HG03432 (cell line): ENCODE measurements around the gene PTPRN2.
"Not testable (repeated sequence)": the region's sequence is repeated elsewhere in the genome, so short reads cannot be mapped to it uniquely, and the experiment has no call there.

Source experiments
- ATAC-seq: cut with Tn5 transposase; IDR thresholded peaks from one replicate; pipeline ENCODE4 v1.9.1; 2021; ENCODE audit warnings: mild to moderate bottlenecking, moderate library complexity; ENCODE audit not compliant: unreplicated experiment

Gene PTPRN2

GRCh38 chr7:157676456-157677255 is 911.0 kb downstream of the PTPRN2 start:
- no peak for ATAC-seq

DNA sequence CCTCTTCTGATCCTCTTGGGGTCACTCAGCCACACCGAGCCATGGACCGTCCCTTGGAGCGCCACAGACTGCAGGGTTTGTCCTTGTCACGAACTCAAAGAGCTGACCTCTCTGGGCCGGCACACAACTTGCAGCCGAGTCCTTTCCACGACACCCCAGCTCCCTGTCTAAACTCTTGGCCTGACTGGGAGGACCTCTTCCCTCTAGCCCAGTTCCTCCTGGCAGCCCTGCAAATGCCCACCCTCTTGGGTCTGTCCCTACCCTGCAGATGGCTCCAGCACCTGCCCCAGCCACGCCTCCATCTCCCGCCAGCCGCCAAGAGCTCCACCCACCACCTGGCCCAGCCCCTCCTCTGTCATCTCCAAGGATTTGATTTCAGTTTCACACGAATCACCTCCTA is 911.6 kb downstream of the PTPRN2 start:
- no peak for ATAC-seq

- no peak for ATAC-seq
Measured at GRCh38 chr7:157675427-157675927, 912.1 kb downstream of the PTPRN2 start.

DNA sequence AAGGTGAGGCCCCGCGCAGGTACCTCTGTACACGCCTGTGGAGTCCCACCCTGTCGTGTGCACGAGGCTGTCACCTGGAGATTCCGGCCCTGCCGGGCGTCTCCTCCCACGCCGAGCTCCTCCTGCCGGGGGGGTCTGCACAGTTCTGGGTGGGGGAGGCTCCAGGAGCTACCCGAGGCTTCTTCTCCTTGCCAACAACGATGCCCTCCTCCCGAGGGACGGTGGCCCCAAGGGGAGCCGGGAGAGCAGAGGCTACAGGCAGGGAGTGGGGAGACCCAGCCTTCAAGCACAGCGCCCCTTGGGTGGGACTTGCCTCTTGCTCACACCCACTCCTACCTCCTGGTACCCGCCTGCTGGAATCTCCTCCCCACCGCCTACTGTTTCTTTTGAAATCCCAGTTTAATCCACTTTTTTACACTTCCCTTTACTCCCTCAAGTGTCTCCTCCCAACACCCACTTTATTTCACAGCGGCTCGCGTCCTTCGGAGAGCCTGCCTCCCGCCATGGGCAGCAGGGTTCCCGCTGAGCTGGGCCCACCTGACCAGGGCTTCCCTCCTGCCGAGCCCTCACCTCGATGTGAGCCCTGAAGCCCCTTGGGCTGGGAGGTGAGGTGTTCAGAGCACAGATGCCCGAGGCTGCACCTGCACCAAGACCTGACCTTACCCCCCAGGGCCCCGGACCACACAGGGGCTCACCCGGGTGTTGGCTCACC is 912.8 kb downstream of the PTPRN2 start:
- no peak for ATAC-seq

DNA sequence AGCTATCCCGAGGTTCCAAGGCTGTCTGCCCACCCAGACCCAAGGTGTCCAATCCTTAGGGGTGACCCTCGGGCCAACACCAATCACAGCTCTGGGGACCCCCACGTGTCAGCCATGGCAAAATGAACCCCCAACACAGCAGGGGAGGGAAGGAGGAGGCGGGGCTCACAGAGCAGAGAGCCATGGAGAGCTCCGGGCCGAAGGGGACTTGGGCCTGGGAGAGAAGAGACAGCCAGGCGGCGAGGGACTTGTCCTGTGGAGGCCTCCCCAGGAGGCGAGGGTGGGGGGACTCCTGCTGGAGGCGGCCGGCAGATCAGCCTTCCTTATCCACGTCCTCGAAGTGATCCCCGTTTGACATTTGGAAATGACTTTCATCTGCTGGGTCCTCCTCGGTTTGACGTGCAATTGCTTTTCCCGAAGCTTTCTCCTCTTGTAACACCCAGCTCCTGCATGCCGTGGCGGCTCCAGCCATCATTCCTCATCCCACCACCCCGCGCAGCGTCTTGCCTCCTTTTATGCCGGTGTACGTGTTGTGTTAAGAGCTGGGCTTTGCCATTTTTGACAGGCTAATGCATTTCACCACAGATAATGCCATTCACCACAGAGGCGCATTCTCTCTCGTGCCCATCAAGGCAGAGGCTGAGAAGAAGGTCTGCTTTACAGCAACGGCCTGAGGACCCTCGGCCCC is 913.5 kb downstream of the PTPRN2 start:
- ATAC-seq = no peak

- no peak for ATAC-seq
Measured at GRCh38 chr7:157673573-157673972, 914.0 kb downstream of the PTPRN2 start.

- ATAC-seq = no peak
Measured at GRCh38 chr7:157671358-157672255, 916.0 kb downstream of the PTPRN2 start.

DNA sequence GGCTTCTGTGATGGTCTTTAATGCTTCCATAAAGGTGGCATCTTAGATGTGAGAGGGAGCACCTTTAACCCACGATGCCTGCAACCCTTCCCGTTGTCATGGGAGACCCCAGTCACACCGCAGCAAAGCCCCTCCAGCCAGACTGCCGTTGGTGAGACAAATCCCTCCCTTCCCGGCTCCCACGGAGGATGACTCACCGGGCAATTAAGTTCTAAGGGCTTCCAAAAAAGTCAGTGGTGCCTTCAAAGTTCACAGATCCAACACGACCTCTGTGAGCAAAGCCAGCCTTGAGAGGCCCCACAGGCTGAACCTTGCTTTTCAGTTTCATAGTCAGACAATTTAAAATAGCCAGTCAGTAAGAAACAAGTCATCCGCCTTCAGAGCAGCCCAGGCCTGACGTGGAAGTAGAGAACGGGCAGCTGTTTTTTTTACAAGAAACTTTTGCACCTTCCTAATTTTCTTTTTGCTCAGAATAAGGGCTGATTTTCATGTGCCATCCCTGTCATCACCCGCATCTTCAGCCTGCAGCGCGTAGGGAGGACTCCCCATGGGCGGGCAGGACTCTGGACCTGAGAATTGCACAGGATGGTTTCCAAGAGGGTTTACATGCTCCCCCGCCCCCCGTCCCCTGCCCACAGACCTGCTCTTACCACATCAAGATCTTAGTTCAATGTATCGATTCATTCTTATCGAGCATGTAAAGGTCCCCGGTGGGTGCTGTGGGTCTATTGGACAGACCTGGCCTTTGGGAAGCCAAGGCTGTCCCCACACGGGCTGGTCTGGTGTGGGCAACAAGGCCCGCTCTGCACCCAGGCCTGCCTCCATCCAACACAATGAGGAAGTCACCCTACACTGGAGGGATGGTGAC is 916.9 kb downstream of the PTPRN2 start:
- no peak for ATAC-seq

GRCh38 chr7:157669768-157670351 is 917.8 kb downstream of the PTPRN2 start:
- no peak for ATAC-seq

DNA sequence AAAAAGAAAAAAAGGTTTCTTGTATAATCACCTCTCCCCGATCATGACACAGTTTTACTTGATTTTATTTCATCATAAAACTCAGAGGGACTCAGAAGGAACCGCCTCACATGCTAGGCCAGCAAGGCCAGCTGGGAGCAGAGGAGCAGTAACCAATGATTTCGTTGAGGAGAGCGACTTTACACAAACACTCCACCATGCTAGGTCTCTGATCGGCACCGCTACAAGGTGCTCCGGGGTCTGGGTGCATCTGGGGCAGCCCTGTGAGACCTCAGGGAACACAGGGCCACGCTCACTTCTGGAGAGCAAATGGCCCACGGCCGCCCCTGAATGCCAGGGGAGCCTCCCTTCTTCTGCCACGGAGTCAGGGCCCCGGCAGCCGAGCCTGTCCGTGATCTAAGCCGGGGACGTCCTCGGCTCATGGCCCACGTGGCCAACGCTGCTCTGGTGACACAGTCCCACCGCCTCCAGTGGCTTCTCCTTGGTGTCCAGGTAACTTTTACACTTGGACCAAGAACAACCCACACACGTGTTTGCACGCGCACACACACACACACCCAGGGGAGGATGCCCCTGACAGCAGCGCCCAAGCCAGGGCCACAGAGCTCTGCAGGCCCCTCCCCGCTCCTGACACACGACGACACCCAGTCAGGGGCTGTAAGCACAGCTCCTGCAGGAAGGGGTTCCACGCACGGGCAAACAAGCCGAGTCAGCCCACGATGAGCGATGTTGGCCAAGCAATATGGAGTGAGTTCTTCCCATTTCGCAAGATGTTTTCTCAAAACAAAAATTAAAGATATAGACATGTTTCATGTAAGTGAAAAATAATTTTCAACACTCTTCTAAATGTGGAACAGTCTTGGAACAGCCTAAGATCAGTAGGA is 918.5 kb downstream of the PTPRN2 start:
- ATAC-seq = no peak

DNA sequence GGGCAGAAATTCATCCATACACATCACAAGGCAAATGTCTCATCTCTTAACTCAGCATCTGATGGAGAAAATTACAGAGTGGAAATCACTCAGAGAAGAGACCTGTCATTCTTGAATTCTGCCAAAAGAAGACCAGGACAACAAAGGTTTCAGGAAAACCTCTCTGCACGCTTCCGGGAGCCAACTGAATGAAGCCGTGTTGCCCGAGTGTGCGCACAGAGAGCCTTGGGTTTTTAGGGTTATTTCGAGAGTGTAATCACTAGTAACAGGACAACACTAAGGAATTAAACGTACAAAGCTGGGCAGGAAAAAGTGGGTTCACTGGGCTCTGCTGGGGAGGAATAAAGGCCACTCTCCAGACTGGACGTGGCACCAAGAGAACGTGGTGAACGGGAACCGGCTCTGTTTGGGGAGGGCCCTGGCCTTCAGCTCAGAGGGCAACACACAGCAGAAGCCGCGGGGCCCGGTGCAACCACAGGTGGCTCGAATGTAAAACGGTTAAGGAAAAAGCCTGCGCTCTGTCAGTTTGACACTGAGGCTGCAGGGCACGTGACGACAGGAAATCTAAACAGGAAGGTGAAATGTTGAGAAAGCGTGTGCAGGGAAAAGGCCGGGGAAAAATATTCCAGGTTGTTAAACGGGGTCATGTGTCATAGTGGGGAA is 919.3 kb downstream of the PTPRN2 start:
- ATAC-seq = no peak

DNA sequence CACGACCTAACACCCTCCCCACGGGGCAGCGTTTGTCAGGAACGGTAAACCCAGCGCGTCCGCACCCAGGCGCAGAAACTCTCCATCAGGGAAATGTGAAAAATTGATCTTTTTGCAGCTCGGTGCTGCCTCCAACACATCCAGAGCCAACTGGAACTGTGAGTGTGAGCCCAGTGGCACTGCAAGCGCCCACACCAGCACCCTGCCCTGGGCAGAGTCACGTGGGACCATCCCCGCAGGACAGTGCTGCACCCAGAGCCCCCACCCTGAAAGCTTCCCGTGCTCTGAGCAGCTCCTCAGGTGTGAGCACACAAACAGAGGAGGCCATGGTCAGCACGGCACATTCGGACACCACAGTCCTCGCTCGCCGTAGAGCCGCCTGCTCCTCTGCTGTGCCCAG is 919.9 kb downstream of the PTPRN2 start:
- ATAC-seq = no peak

DNA sequence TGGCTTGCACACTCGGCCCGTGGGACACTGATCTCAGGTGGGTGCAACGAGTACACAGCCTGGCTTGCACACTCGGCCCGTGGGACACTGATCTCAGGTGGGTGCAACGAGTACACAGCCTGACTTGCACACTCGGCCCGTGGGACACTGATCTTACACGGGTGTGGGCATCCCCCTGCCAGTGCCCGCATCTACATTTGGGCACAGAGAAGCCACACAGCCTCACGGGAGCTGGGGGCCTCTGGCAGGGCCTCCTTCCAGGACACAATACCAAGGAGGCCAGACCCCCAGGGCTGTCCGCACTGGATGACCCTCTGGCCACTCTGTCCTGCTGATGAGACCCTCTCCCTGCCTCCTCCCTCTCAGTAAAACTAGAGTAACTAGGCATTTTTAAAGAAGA is 920.4 kb downstream of the PTPRN2 start:
- ATAC-seq = no peak

DNA sequence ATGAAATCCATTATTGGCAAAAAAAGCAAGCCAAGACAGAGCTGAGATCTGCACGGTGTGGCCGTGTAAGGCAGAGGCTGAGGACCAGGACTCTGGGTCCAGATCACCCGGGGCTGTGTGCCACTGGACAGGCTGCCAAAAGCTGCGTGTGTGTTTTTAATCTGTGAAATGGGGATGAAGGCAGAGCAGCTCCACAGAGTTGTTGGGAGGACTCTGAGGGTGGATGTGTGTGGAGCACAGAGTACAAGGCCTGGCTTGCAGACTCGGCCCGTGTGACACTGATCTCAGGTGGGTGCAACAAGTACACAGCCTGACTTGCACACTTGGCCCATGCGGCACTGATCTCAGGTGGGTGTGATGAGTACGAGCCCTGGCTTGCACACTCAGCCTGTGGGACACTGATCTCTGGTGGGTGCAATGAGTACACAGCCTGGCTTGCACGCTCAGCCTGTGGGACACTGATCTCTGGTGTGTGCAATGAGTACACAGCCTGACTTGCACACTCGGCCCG is 921.0 kb downstream of the PTPRN2 start:
- no peak for ATAC-seq

DNA sequence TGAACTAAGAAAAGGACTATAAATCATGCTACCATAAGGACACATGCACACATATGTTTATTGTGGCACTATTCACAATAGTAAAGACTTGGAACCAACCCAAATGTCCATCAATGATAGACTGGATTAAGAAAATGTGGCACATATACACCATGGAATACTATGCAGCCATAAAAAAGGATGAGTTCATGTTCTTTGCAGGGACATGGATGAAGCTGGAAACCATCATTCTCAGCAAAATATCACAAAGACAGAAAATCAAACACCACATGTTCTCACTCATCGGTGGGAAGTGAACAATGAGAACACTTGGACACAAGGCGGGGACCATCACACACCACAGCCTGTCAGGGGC is 922.0 kb downstream of the PTPRN2 start:
- ATAC-seq = not testable (repeated sequence)

DNA sequence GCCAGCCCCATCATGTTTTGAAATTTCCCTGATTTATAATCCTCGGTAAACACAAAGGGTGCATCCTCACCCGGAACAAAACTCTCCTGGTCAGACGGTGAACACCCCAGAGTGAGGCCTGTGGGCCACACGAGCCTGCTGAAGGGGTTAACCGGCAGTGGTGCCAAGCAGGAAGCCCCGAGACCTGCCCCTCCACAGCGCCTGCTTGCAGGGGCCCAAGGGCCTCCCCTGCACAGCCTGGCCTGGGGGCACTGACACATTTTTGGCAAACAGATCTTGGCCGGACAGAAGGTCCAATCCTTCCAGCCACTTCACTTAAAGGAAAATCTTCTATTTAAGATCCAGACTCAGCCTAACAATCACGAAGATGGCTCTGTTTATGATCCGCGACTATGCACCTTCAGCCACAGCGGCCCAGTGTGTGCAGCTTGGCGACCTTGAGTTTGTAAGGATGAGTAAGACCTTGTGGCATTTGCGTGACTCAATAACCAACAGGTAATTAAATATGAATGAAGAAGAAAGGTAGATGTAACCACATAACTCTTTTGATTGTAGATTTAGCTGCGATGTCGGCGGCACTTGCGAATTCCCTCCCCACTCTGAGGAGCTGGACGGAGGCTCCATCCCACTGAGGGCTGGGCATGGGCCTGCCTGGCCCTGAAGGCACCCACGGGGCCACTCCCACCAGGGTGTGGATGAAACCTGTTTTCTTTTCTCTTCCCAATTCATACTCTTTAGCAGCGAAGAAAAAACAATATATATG is 922.6 kb downstream of the PTPRN2 start:
- no peak for ATAC-seq

DNA sequence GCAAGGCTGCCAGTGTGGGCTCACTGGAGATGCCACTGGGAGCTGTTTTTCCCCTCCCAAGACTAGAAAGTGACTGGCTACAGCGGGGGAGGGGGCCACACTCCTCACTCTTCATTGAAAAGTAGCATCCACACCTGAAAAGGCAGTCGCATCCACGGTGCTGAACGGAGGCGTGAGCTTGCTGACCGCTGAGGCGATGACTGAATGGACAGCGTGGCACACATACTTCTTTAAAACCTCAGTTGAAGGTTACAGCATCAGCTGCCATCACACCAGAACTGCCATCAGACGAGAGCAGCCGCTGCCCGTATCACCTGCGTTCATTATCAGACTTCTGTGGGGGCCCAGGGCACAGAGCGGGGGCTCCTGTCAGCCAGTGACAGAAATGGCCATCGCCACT is 923.6 kb downstream of the PTPRN2 start:
- no peak for ATAC-seq
